Activated CD8-positive, alpha-beta T cell treated with anti-CD3 and anti-CD28 coated beads, Interleukin-2, amount 10 ng/mL, durations not matched to agents 7 days and 5 days (primary cell): ENCODE measurements around the gene MYG1. TPM values are rescaled to one million over a fixed set of nuclear protein-coding genes. Genes with fewer than 3 reads are reported as not detected.

Experiments used
- ATAC-seq: fragments of 150-1000 bp; cut with Tn5 transposase; one replicate; pipeline ENCODE4 v1.10.0; 2021; ENCODE audit warnings: moderate library complexity
- CTCF ChIA-PET: fragments of 350-600 bp; sonication (Branson Sonifier 250); formaldehyde crosslinking; loops from one replicate; lab custom pipeline; 2021; ENCODE audit warnings: antibody characterized with exemption; lab: Charles Lee
- POLR2A ChIA-PET: fragments of 350-600 bp; sonication (Branson Sonifier 250); formaldehyde crosslinking; loops from one replicate; lab custom pipeline; 2021; ENCODE audit warnings: antibody characterized with exemption; lab: Charles Lee
- DNase-seq: peaks from one replicate; pipeline ENCODE4 v3.0.0-alpha.2; 2020
- H3K27ac Mint-ChIP-seq: one replicate; pipeline ENCODE4 v1.8.0; 2021; ENCODE audit warnings: mild to moderate bottlenecking, mixed read lengths
- H3K27me3 Mint-ChIP-seq: one replicate; pipeline ENCODE4 v1.8.0; 2021; ENCODE audit warnings: low read depth, mixed read lengths
- H3K36me3 Mint-ChIP-seq: one replicate; pipeline ENCODE4 v1.8.0; 2021; ENCODE audit warnings: low read depth, mixed read lengths
- H3K4me1 Mint-ChIP-seq: one replicate; pipeline ENCODE4 v1.8.0; 2021; ENCODE audit warnings: low read depth, mixed read lengths
- H3K4me3 Mint-ChIP-seq: one replicate; pipeline ENCODE4 v1.8.0; 2021; ENCODE audit warnings: mild to moderate bottlenecking, mixed read lengths
- H3K9me3 Mint-ChIP-seq: one replicate; pipeline ENCODE4 v1.8.0; 2022; ENCODE audit warnings: mixed read lengths; ENCODE audit not compliant: insufficient read depth
- total RNA-seq, 2 experiments: library from RNA; stranded (reverse); gene quantifications; one replicate each; pipeline ENCODE4 v1.2.3, GENCODE V29; 2021

The MYG1 gene
- 10 to 100 TPM; 55.6 to 56.9 TPM for total RNA-seq

- Mint-ChIP-seq H3K9me3 (no peaks in the 10 kb centered on the region), H3K4me3 (peak within 1 kb of the TSS; percentile 85), H3K4me1 (peaks cover 68% of the 10 kb centered on the region), H3K36me3 (peaks cover 67% of the 10 kb centered on the region), H3K27me3 (no peaks in the 10 kb centered on the region), H3K27ac (peak within 1 kb of the TSS; percentile 83)
- peak; percentile 68 for ATAC-seq
- peak; percentile 93 for DNase-seq
- ChIA-PET POLR2A (interaction anchor here (0.7 to 3.3 kb wide), 9 partner anchors 8 to 140 kb away, joined by 3 to 14 read pairs (median 4); partner anchors contain the start of genes AAAS, CSAD, ESPL1 and ZNF740), CTCF (interaction anchor here (0.7 to 13.8 kb wide), 7 partner anchors 11 to 154 kb away, joined by 3 to 204 read pairs (median 4); partner anchors contain the start of genes AAAS, ESPL1 and ITGB7)
Measured at GRCh38 chr12:53299454-53300180, at the start of gene MYG1. TSS of gene MYG1 (plus strand) at chr12:53299695. CDS start at chr12:53299738, 43 bp downstream.

GRCh38 chr12:53251477-53252348 is 47.8 kb upstream of the MYG1 start:
- POLR2A ChIA-PET: interaction anchor here (0.7 to 2.9 kb wide), 9 partner anchors 16 to 51 kb away, joined by 3 to 18 read pairs (median 4); partner anchors contain the start of gene ESPL1
- H3K36me3 Mint-ChIP-seq: peaks cover 26% of the 10 kb centered on the region
- peak overlapping the region; percentile 99 for H3K4me3 Mint-ChIP-seq
- CTCF ChIA-PET: interaction anchor here (0.6 to 8.7 kb wide), 20 partner anchors 8 to 206 kb away, joined by 3 to 188 read pairs (median 5); partner anchors contain the start of genes AAAS, ESPL1 and ITGB7
- ATAC-seq: peak; percentile 87
- H3K4me1 Mint-ChIP-seq: peaks cover 54% of the 10 kb centered on the region
- H3K27me3 Mint-ChIP-seq: peaks cover 3% of the 10 kb centered on the region
- H3K27ac Mint-ChIP-seq: peak overlapping the region; percentile 94
- peak; percentile 74 for DNase-seq
- H3K9me3 Mint-ChIP-seq: no peaks in the 10 kb centered on the region

GRCh38 chr12:53252349-53252916 is 47.1 kb upstream of the MYG1 start:
- H3K27me3 Mint-ChIP-seq: no peaks in the 10 kb centered on the region
- DNase-seq (no peak), ATAC-seq (peak; percentile 4)
- POLR2A ChIA-PET: interaction anchor here (0.7 to 2.9 kb wide), 6 partner anchors 15 to 51 kb away, joined by 3 to 18 read pairs (median 4); partner anchors contain the start of genes ESPL1 and PFDN5
- CTCF ChIA-PET: interaction anchor here (0.7 to 8.7 kb wide), 8 partner anchors 9 to 94 kb away, joined by 3 to 188 read pairs (median 7); partner anchors contain the start of genes AAAS, CSAD, ESPL1 and ITGB7
- no peaks in the 10 kb centered on the region for H3K9me3 Mint-ChIP-seq
- H3K4me3 Mint-ChIP-seq: peak overlapping the region; percentile 99
- H3K4me1 Mint-ChIP-seq: peaks cover 52% of the 10 kb centered on the region
- H3K27ac Mint-ChIP-seq: peak overlapping the region; percentile 94
- peaks cover 26% of the 10 kb centered on the region for H3K36me3 Mint-ChIP-seq

- Mint-ChIP-seq H3K27ac (peak overlapping the region; percentile 94), H3K36me3 (peaks cover 28% of the 10 kb centered on the region), H3K9me3 (no peaks in the 10 kb centered on the region), H3K4me3 (peak overlapping the region; percentile 99), H3K4me1 (peaks cover 55% of the 10 kb centered on the region), H3K27me3 (no peaks in the 10 kb centered on the region)
- ATAC-seq: no peak
- no peak for DNase-seq
- ChIA-PET POLR2A (interaction anchor here (0.7 to 2.9 kb wide), 4 partner anchors 14 to 42 kb away, joined by 3 to 18 read pairs (median 4); partner anchors contain the start of genes ESPL1 and PFDN5), CTCF (interaction anchor here (1.3 to 8.7 kb wide), 6 partner anchors 14 to 94 kb away, joined by 3 to 188 read pairs (median 8); partner anchors contain the start of genes AAAS, CSAD, ESPL1 and ITGB7)
Measured at GRCh38 chr12:53253298-53253697, 46.2 kb upstream of the MYG1 start.

GRCh38 chr12:53254816-53255545 is 44.5 kb upstream of the MYG1 start:
- Mint-ChIP-seq H3K4me3 (no peak overlapping the region), H3K27me3 (no peaks in the 10 kb centered on the region), H3K9me3 (no peaks in the 10 kb centered on the region), H3K27ac (peak overlapping the region; percentile 72), H3K36me3 (peaks cover 28% of the 10 kb centered on the region), H3K4me1 (peaks cover 64% of the 10 kb centered on the region)
- no peak for ATAC-seq
- no peak for DNase-seq
- ChIA-PET CTCF (interaction anchor here (0.9 to 8.7 kb wide), 6 partner anchors 12 to 90 kb away, joined by 3 to 188 read pairs (median 4); partner anchors contain the start of genes ESPL1 and ITGB7), POLR2A (interaction anchor here (2.9 kb wide), 1 partner anchor 13 kb away, joined by 18 read pairs; the partner anchor contains the start of gene ESPL1)

- CTCF ChIA-PET: interaction anchor here (1.2 to 8.7 kb wide), 3 partner anchors 11 to 75 kb away, joined by 3 to 188 read pairs (median 69); partner anchors contain the start of genes CSAD, ESPL1, ITGB7 and ZNF740
Measured at GRCh38 chr12:53255996-53256395, 43.5 kb upstream of the MYG1 start.

GRCh38 chr12:53258541-53259539 is 40.7 kb upstream of the MYG1 start:
- no peak for DNase-seq
- ChIA-PET CTCF (interaction anchor here (0.8 to 8.7 kb wide), 4 partner anchors 9 to 193 kb away, joined by 3 to 188 read pairs (median 6); partner anchors contain the start of genes ESPL1 and ITGB7), POLR2A (interaction anchor here (0.6 kb wide), 1 partner anchor 20 kb away, joined by 3 read pairs; no protein-coding TSS in a partner anchor)
- Mint-ChIP-seq H3K27ac (no peak overlapping the region), H3K9me3 (no peaks in the 10 kb centered on the region), H3K36me3 (peaks cover 11% of the 10 kb centered on the region), H3K4me1 (peaks cover 40% of the 10 kb centered on the region), H3K4me3 (no peak overlapping the region), H3K27me3 (no peaks in the 10 kb centered on the region)
- ATAC-seq: no peak

More at GRCh38 chr12:53255996-53256395, 43.5 kb upstream of the MYG1 start:
- POLR2A ChIA-PET: interaction anchor here (1.2 kb wide), 2 partner anchors 21 to 75 kb away, joined by 3 read pairs; partner anchors contain the start of gene CSAD
- Mint-ChIP-seq H3K27ac (peak overlapping the region; percentile 72), H3K4me1 (peaks cover 60% of the 10 kb centered on the region), H3K36me3 (peaks cover 28% of the 10 kb centered on the region), H3K9me3 (no peaks in the 10 kb centered on the region), H3K4me3 (no peak overlapping the region), H3K27me3 (no peaks in the 10 kb centered on the region)
- ATAC-seq (no peak), DNase-seq (no peak)

- ChIA-PET CTCF (interaction anchor here (2.5 kb wide), 1 partner anchor 28 kb away, joined by 7 read pairs; no protein-coding TSS in a partner anchor), POLR2A (no interaction called here)
- ATAC-seq (no peak), DNase-seq (no peak)
- peaks cover 31% of the 10 kb centered on the region for H3K4me1 Mint-ChIP-seq
- no peaks in the 10 kb centered on the region for H3K27me3 Mint-ChIP-seq
- H3K4me3 Mint-ChIP-seq: no peak overlapping the region
- H3K36me3 Mint-ChIP-seq: peaks cover 6% of the 10 kb centered on the region
- H3K27ac Mint-ChIP-seq: no peak overlapping the region
- H3K9me3 Mint-ChIP-seq: no peaks in the 10 kb centered on the region
Measured at GRCh38 chr12:53259891-53260290, 39.6 kb upstream of the MYG1 start.

- no peak overlapping the region for H3K4me3 Mint-ChIP-seq
- H3K27me3 Mint-ChIP-seq: no peaks in the 10 kb centered on the region
Measured at GRCh38 chr12:53265783-53266182, 33.7 kb upstream of the MYG1 start.

More at GRCh38 chr12:53265783-53266182, 33.7 kb upstream of the MYG1 start:
- Mint-ChIP-seq H3K36me3 (peaks cover 27% of the 10 kb centered on the region), H3K4me1 (peaks cover 34% of the 10 kb centered on the region), H3K27ac (no peak overlapping the region), H3K9me3 (no peaks in the 10 kb centered on the region)
- POLR2A ChIA-PET: interaction anchor here (0.6 to 7.3 kb wide), 6 partner anchors 13 to 57 kb away, joined by 3 to 88 read pairs (median 9); partner anchors contain the start of genes AAAS and MYG1
- DNase-seq: no peak
- CTCF ChIA-PET: interaction anchor here (2.0 to 10.0 kb wide), 4 partner anchors 11 to 106 kb away, joined by 5 to 401 read pairs (median 60); partner anchors contain the start of gene AAAS
- no peak for ATAC-seq
